ENCODE results near the gene DOCK9.

The DOCK9 gene

DNA sequence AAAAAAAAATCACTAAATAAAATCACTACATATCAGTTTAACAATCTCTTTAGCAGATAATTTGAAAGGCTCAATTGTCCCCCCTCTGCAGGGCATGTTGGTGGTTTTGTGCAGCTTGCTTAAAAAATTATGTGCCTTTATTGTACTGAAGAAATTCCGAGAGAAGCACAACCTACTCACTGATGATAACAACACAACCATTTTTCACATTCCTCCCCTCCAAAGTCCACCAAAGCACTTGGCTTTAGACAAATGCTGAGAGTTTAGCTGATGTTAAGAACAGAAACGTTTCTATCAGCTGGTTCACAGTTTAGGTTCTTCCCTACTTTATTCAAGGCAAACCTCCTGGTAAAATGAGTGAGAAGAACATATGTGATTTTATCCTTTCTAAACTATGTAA, 923 bp downstream of the DOCK9 start:
- DNase-seq (ENCODE audit: low spot score) = peak; percentile 68

GRCh38 chr13:98976338-98976737, 1.5 kb downstream of the DOCK9 start:
- peak; percentile 54 for DNase-seq (ENCODE audit: low spot score)

GRCh38 chr13:98975822-98976261, 2.0 kb downstream of the DOCK9 start:
- peak; percentile 50 for DNase-seq (ENCODE audit: low spot score)

DNA sequence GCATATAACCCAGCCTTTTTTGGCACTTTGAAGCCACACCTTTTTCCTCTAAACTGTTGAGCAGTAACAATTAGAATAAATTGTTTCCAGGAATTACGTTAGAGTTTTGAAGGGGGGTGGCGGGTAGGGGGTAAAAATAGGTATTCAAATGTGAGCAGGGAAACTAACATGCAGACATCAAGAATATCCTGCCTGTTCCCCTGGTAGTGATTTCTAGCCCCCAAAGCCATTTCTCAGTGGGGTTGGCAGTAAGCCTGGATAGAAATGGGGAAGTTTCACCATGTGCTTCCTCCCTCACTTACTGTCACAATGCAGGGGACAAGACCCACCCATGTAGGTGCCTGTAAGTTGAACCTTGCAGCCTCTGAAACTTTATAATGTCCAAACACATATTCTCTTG, 3.8 kb downstream of the DOCK9 start:
- no peak for DNase-seq (ENCODE audit: low spot score)

GRCh38 chr13:98972627-98973026, 5.2 kb downstream of the DOCK9 start:
- DNase-seq (ENCODE audit: low spot score) = peak; percentile 51

DNA sequence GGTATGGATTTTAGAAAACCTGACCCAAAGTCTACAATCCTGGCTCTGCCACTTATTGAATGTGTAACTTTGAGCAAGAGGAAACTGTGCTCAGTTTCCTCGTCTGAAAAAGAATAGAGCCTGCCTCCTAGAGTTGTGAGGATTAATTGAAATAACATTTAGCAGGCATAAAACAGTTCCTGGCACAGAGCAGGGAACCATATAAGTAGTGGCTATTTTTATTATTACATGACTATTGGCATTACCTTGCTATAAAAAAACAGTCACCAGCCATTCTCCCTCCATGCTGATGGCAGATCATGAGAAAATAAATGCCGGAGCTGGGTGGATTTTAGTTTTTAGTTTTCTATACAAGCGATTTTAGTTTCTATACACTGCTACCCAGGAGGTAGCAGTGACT, 5.8 kb downstream of the DOCK9 start:
- no peak for DNase-seq (ENCODE audit: low spot score)

DNA sequence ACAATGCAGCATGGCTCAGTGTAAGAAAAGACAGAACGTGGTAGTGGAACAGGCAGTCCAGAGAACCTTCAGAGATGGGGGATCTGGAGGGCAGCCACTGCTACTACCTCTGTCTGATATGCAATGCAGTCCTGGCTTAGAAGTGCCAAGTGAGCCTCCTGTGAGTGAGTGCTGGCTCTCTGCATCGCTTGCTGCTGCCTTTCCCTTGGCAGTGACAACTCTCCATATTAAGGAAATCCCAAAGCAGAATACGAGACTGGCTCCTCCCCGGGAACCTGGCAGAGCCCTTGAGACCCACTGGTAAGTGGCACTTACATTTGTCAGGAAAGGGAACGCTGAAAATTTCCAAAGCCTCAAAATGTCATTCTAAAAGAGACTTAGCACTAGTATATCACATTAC, 7.5 kb downstream of the DOCK9 start:
- DNase-seq (ENCODE audit: low spot score) = no peak

- DNase-seq (ENCODE audit: low spot score) = no peak
Measured at GRCh38 chr13:98967491-98967890, 10.4 kb downstream of the DOCK9 start.

DNA sequence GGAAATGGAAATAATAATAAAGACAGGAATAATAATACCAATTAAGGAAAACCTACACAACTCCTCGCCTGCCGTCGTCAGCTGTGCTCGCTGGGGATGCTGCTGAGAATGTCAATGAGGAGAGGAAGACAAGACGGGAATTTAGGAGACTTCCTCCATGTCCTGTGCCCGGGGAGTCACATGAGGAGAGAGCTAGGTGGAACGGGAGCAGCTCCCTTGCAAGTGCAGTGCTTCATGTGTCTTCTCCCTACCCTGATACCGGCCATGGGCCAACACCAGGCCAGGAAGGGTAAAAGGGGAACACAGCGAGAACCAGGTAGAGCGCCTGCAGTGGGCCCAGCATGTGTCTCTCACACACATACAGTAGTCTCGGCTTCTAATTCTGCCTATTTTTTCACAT, 11.8 kb downstream of the DOCK9 start:
- DNase-seq (ENCODE audit: low spot score) = no peak

- no peak for DNase-seq (ENCODE audit: low spot score)
Measured at GRCh38 chr13:98965325-98965724, 12.5 kb downstream of the DOCK9 start.

- DNase-seq (ENCODE audit: low spot score) = no peak
Measured at GRCh38 chr13:98963917-98964316, 13.9 kb downstream of the DOCK9 start.

DNA sequence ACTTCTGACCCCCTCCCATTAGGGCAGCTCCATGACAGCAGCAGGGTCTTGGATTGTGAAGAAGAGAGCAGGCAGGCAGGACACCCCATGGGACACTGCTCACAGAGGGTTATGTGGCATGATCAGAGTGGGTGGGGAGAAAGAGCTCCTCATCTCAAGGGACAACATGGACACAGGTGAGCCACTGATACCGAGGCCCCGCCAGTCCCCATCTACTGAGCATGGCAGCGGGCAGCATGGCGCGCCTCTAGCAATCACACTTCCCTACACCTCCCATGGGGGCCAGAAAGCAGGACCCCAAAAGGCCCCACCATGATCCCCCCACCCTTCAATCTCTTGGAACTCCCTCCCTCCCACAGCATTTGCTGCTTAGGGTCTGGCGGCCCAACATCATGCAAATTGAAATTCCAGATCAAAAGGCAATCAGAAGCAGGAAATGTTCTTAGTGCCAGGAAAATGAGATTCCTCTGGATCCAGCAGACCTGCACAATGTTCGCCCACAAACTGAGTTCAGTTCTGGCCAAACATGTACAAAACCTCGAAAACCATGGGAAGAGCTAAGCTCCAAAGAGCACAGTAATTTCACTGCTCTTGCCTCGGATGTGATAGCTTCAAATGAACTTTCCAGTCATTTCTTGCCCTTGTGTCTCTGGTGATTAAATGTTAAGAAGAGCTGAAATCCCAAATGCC, 14.8 kb downstream of the DOCK9 start:
- DNase-seq (ENCODE audit: low spot score) = no peak

- DNase-seq (ENCODE audit: low spot score) = no peak
Measured at GRCh38 chr13:98961503-98962105, 16.3 kb downstream of the DOCK9 start.

DNA sequence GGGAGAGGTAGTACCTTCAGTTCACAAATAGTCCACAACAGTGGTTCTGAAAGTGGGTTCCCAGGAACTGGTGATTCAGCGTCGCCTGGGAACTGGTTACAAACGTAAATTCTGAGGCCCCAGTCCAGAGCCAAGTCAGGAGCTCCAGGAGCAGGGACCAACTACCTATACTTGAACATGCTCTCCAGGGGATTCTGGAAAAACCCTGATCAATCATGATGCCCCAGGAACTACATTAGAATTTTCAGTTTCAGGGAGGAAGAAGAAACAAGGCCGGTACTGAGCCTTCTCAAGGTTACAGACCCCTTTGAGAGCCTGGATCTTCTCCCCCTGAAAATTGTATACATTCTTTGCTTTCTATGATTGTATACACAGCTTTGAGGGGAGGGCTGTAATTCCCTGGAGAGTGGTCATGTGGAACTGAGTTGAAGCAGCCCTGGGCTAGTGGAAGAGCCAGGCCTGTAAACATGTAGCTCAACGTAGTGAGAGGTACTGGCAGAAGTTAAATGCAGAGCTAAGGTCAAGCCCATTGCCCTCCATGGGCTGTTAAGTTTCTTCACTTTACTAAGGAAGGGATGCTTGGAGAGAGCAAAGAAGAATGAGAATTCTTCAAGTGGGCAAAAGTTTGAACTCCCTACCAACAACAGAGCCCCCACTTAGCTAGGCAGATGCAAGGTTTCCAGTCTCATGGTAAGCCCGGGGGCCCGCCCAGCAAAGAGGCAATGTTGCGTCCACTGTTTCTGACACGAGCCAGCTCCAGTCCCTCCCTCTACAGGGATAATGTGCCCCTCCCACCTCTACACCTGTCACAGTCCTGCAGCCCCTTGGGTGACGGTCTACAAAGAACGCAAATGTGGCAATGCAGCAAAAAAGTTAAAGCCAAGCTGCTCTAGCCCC, 17.0 kb downstream of the DOCK9 start:
- no peak for DNase-seq (ENCODE audit: low spot score)

GRCh38 chr13:98959786-98960605, 17.9 kb downstream of the DOCK9 start:
- no peak for DNase-seq (ENCODE audit: low spot score)

GRCh38 chr13:98959291-98959690, 18.6 kb downstream of the DOCK9 start:
- no peak for DNase-seq (ENCODE audit: low spot score)

- no peak for DNase-seq (ENCODE audit: low spot score)
Measured at GRCh38 chr13:98958443-98958794, 19.4 kb downstream of the DOCK9 start.

- no peak for DNase-seq (ENCODE audit: low spot score)
Measured at GRCh38 chr13:98957731-98958442, 20.0 kb downstream of the DOCK9 start.

GRCh38 chr13:98955336-98955735, 22.5 kb downstream of the DOCK9 start:
- DNase-seq (ENCODE audit: low spot score) = no peak

- no peak for DNase-seq (ENCODE audit: low spot score)
Measured at GRCh38 chr13:98954313-98954712, 23.6 kb downstream of the DOCK9 start.

DNA sequence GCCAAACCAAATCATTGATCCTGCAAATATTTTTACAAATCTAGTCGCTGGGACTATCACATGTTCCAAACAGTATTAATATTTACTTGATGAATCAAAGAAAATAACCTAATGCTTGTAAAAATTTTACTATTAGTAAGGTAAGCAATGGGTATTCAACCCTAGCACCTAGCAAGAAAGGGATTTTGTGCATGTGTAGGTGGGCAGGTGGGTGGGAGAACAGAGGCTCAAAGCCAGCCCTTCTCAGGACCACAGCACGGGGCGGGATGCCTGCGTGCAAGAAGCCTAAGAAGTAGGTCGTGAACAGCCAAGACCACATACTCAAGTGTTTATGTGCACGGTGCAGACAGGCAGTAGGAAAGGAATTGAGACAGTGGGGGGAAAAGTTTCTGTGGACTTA, 26.6 kb downstream of the DOCK9 start:
- no peak for DNase-seq (ENCODE audit: low spot score)

DNA sequence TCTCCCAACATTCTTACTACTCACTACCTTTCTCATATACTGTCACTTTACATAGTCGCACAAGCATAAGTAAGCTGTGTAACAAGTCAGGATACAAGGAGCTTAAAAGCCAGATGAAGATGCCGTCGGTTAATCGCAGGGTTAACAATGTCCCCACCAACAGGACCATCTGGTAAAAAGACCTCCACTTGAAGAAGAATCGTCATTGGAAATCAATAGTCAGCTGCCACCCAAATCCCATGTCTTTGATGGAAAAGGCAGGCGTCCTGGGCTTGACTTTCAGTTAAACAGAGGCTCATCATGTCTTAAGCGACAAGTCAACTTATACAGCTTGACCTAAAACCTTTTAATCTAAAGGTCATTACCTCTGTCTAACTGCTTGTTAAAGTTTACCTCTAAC, 27.2 kb downstream of the DOCK9 start:
- DNase-seq (ENCODE audit: low spot score) = no peak

Measured in globus pallidus (tissue), 1 donor.